Skeletal muscle cell (primary cell): ENCODE measurements around the gene ADGRD1.
"Not testable (repeated sequence)": the region's sequence is repeated elsewhere in the genome, so short reads cannot be mapped to it uniquely, and the experiment has no call there.

ENCODE experiments used
- DNase-seq: peaks from one replicate; pipeline ENCODE4 v3.0.0-alpha.2; 2010; ENCODE audit warnings: low read depth
- H3K4me3 ChIP-seq: 2 replicates; pipeline ENCODE4 v1.5.1; 2011; ENCODE audit warnings: low read depth, mild to moderate bottlenecking, control low read depth, low read length, moderate library complexity

ADGRD1 gene

DNA sequence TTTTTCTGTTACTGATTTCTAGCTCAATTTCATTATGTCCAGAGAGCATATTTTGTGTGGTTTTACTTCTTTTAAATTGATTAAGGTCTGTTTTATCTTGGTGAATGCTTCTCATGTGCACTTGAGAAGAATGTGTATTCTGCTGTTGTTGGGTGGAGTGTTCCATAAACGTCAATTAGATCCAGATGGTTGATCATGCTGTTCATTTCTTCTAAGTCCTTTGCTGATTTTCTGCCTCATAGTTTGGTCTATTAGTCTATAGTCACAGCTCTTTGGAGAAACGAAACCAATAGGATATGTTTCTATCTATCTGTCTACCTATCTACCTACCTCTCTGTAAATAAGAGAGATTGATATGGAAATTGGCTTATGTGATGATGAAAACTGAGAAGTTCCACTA lies 17.1 kb upstream of the ADGRD1 start:
- DNase-seq: no peak
- no peak overlapping the region for H3K4me3 ChIP-seq

DNA sequence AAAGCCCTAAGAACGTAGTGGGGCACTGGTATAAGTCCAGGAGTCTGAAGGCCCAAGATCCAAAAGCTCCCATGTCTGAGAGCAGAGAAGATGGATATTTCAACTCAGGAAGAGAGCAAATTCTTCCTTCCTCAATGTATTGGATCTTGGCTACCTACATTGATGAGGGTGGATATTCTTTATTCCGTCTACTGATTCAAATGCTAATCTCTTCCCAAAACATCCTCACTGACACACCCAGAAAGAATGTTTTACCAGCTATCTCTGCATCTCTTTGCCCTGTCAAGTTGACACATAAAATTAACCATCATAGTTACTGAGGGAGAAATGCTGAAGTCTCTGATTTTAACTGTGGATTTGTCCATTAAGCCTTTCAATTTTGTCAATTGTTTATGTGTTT lies 16.6 kb upstream of the ADGRD1 start:
- H3K4me3 ChIP-seq: no peak overlapping the region
- no peak for DNase-seq

GRCh38 chr12:130937546-130937945 lies 16.2 kb upstream of the ADGRD1 start:
- DNase-seq, H3K4me3 ChIP-seq: not testable (repeated sequence)

- DNase-seq: no peak
- no peak overlapping the region for H3K4me3 ChIP-seq
These were observed 15.5 kb upstream of the ADGRD1 start for GRCh38 chr12:130938186-130938585.

DNA sequence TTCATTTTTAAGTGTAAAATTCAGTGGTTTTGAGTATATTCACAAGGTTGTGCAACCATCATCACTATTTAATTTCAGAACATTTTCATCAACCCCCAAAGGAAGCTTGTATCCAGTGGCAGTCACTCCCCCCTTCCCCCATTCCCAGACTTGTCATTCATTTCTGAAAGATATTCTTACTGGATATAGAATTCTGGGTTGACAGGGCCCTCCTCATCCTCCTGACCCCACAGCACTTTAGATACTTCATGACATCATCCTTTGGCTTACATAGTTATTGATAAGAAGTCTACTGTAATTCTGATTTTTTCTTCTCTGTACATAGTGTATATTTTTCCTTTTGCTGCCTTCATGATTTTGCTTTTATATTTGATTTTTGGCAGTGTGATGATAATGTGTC lies 8.8 kb upstream of the ADGRD1 start:
- H3K4me3 ChIP-seq: no peak overlapping the region
- no peak for DNase-seq

DNA sequence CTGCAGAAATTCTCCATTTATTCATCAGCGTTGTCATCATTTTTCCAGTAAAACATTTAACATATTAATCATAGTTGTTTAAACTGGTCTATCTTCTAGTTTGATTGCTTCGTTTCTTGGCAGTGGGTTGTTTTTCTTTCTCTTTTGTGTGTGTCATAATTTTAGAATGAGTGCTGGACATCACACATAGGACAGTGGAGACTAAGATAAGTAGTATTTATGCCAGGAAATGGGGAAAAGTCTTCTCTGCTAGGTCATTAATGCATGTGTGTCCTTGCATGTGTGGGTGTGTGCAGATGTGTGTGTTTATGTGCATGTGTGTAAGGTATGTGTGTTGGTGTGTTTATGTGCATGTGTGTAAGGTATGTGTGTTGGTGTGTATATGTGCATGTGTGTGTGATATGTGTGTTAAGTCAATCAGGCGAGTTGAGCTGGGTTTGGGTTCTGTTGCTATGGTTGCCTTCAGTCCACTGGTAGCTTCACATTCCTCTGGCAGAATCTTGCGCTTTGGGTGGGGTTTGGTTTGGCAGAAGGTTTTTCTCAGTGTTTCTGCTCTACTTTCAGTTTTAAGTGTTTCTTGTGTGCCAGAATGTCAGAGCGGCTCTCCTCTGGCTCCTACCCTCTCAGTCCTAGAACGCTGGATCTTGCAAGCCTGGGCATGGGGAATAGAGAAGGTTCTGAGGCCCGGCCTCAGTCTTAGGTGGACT lies 7.8 kb upstream of the ADGRD1 start:
- no peak overlapping the region for H3K4me3 ChIP-seq
- no peak for DNase-seq

DNA sequence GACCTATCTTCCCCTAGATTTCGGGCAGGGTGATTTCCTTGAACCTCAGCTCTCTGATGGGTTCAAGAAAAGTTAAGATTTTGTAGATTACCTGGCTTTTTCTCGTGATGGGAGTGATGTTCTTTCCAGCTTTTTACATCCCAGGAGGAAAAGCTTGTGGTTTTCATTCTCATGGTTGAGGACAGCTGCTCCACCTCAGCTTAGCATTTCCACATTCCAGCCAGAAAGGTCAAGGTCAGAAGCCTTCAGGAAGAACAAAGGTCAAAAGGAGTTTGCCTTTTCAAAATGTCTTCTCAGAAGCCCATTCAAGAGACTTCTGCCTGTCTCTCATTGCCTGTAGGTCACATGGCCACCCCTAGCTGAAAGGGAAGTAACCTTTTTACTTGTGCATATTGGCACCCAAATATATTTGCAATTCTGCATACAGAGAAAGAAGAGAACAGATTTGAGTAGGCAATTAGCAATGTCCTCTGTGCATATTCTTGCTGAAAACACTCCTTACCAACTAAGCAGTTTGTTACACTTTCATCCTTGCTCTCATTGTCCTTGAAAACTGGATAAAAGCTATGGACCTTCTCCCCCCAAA lies 6.6 kb upstream of the ADGRD1 start:
- no peak for DNase-seq
- H3K4me3 ChIP-seq: no peak overlapping the region

DNA sequence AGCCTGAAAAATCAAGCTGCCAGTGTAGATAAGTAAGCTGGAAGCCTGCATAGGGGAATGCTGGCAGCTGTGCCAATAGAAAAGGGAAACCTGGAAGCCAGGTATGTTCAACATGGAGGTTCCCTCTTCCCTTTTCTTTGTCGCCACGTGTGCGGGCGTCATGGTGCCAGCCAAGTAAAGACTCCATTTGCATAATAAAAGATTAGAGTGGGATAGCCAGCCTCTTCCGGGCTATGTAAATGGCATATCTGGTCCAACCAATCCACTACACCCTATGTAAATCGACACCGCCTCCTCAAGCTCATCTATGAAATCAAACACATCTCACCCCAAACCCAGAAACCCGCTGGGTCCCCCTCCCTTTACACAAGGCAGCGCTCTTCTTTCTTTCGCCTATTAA lies 5.6 kb upstream of the ADGRD1 start:
- H3K4me3 ChIP-seq: no peak overlapping the region
- DNase-seq: no peak

- no peak overlapping the region for H3K4me3 ChIP-seq
- no peak for DNase-seq
These were observed 5.0 kb upstream of the ADGRD1 start for GRCh38 chr12:130948751-130949150.

DNA sequence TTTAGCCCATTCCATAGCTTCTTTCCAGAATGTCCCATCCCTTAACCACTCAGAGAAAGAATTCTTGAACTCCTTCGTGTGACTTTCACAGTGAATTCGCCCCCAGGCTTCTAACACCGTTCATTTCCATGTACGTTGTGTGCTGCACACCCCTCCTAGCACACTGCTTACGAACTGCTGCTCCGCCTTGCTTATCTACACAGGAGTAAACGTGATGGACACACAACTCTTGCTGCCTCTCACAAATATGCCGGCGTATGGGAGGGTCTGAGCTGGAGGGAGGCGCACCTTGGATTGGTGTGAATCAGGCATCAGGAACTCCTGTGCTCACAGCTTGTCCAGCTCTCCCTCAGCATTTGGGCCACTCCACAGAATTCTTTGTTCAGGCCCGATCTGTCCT lies 3.9 kb upstream of the ADGRD1 start:
- no peak for DNase-seq
- no peak overlapping the region for H3K4me3 ChIP-seq

GRCh38 chr12:130951636-130952035 lies 2.1 kb upstream of the ADGRD1 start:
- no peak overlapping the region for H3K4me3 ChIP-seq
- DNase-seq: no peak

DNA sequence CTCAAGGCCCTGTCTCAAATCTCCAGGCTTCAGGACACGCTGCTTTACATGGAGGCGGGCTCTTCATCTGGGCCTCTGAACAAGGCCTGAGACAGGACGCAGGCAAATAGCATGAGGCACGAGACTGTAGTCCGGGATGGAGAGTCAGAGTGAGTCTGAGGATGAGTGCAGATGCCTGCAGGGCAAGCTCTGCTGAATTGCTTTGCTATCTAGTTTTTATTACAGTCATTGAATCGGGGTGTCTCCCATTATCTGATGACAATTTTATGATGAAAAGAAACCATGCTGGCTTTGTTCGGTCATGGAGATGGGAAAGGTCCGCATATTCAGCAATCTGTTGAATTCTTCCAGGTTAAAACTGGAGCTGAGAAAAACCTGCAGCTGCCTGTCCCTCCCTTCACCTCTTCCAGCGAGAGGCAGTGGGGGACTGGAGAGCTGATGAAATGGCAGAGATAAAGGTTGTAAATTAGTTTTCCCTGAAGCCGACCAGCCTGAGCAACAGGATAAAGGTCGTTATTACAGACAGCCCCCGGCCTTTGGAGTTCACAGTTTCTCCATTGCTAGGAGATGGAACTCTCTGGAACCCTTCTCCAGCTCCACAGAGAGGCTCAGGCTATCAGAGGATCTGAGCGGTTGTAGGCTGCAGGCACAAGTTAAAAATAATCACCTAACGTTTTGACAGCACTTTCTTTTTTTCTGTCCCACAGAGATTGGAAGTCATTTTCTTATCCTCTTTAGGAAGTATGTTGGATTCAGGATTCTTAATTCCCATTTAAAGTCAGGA lies 1.3 kb upstream of the ADGRD1 start:
- no peak for DNase-seq
- no peak overlapping the region for H3K4me3 ChIP-seq

DNA sequence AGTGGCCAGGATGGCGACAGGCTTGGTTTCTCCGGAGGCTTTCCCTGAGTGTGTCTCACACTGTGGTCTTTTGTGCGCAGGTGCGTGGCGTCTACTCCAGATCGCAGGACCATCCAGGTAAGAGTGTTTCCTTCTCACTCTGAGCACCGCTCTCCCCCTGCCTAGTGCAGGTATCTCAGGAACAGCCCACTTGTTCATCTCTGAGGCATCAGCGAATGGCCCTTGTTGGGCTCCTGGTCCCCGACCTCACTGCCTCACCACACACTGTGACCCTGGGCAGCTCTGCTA lies 781 bp downstream of the ADGRD1 start:
- no peak for DNase-seq
- H3K4me3 ChIP-seq: no peak overlapping the region

- no peak for DNase-seq
- H3K4me3 ChIP-seq: no peak overlapping the region
These were observed 1.6 kb downstream of the ADGRD1 start for GRCh38 chr12:130955238-130955816.

GRCh38 chr12:130956009-130956408 lies 2.3 kb downstream of the ADGRD1 start:
- H3K4me3 ChIP-seq: no peak overlapping the region

GRCh38 chr12:130956456-130957303 lies 3.0 kb downstream of the ADGRD1 start:
- H3K4me3 ChIP-seq: no peak overlapping the region
- DNase-seq: no peak

More at GRCh38 chr12:130956009-130956408, 2.3 kb downstream of the ADGRD1 start:
- DNase-seq: no peak

DNA sequence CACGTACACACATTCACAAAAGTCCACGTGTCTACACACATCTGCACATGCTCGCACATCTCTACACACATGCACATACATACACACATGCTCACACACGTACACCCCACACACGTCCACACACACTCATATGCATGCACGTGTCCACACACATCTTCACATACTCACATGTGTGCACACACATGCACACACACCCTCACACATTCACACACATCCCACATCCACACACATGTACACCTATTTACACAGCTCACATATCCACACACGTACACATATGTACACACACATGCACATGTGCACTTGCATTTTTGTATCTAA lies 3.6 kb downstream of the ADGRD1 start:
- H3K4me3 ChIP-seq: no peak overlapping the region
- DNase-seq: no peak

DNA sequence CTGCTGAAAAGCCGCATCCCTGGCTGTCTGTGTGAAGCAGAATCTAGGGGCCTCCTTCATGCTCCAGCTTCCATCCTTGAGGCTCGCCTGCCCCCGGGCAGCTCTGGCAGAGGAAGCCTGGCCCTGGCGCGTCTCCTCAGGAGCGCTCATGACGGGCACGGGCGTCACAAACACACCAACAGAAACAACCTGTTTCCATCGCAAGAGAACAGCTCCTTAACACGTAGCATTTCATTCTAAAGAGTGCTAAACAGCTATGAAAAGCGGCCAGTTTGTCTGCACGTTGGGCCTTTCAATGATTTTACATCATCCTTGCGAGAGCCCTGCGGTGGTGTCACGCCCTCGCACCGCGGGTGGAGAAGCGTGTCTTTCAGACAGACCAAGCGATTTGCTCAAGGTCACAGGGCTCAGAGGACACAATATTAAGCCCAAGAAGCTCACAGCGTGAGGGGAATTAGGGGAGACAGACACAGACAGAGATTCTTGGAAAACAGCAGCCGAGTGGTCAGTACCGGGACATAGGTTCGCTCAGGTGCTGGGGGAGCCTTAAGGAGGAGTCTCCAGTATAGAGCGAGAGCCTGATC lies 4.9 kb downstream of the ADGRD1 start:
- DNase-seq: no peak
- no peak overlapping the region for H3K4me3 ChIP-seq

DNA sequence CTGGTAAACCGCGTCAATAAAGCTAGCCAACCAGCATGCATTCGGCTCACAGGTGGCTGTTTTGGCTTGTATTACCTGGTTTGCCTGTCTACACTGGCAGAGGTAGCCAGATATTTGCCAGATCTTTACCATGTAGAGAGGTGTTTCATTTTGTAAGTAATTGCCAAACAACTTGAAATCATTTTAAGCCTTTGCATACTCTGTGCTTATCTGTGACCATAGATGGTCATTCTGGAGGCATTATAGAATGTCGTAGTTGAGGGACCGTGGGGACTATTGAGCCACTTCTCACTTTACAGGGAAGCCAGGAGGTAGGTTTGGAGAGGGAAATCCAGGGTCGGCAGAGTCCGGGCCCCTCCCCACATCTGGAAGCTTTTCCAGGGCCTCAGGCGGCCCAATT lies 5.9 kb downstream of the ADGRD1 start:
- H3K4me3 ChIP-seq: no peak overlapping the region
- DNase-seq: no peak

GRCh38 chr12:130960058-130960457 lies 6.4 kb downstream of the ADGRD1 start:
- no peak for DNase-seq
- H3K4me3 ChIP-seq: no peak overlapping the region
